Stimulated activated memory B cell treated with anti-CD40 and anti-IgM and Interleukin-4, amounts not matched to agents 10 μg/mL and 1 μg/mL and 100 μg/mL, for 72 hours (primary cell): ENCODE measurements around the gene COX10.
A peak's percentile ranks its signal among the peaks of the same experiment; 100 is the strongest.
"Not testable (repeated sequence)": the region's sequence is repeated elsewhere in the genome, so short reads cannot be mapped to it uniquely, and the experiment has no call there.

ENCODE experiments used
- ATAC-seq: fragments of 150-1000 bp; cut with Tn5 transposase; 2 replicates; pipeline ENCODE4 v1.10.0; 2021
- H3K27ac Mint-ChIP-seq: one replicate; pipeline ENCODE4 v1.8.0; 2022; ENCODE audit warnings: mild to moderate bottlenecking, mixed read lengths
- H3K27me3 Mint-ChIP-seq: one replicate; pipeline ENCODE4 v1.8.0; 2022; ENCODE audit warnings: mixed read lengths
- H3K36me3 Mint-ChIP-seq: one replicate; pipeline ENCODE4 v1.8.0; 2022; ENCODE audit warnings: mixed read lengths
- H3K4me1 Mint-ChIP-seq: one replicate; pipeline ENCODE4 v1.8.0; 2022; ENCODE audit warnings: mixed read lengths
- H3K4me3 Mint-ChIP-seq: one replicate; pipeline ENCODE4 v1.8.0; 2022; ENCODE audit warnings: mild to moderate bottlenecking, moderate library complexity, mixed read lengths
- H3K9me3 Mint-ChIP-seq: one replicate; pipeline ENCODE4 v1.8.0; 2022; ENCODE audit warnings: mixed read lengths

The COX10 gene

DNA sequence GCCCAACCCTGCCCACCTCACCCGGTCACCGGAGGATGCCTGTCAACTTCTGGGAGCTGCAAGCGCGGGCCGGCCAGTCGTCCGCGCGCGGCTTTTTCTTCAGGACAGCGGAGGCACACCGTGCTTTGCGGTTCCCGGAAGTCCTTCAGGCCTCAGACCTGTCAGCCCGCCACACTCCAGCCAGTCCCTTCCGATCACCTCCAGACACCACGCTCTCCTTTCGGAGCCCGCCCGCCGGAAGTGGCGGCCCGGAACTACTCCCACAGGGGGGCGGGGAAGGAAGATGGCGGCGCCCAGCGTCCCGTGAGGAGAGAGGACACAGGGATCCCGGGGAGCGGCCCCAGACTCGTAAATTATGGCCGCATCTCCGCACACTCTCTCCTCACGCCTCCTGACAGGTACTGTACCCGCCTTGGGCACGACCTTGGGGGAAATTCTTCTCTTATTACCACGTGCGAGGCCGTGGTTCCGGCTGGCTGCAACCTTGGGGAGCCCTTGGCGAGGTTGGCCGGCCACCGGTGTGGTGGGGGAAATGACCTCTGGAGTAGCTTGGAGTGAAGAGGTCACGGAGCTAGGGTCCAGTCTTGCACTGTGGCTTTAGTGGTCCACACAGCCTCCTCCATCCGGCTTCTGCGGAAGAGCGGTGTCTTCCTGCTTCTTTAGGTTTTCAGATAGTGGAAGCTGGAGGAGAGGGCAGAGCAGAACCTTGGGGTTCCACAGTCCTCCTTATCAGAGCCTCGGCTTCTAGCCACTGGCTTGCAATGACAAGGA, at the start of gene COX10:
COX10 (plus strand) TSS at position 254 of the 771 bp plus-strand sequence; CDS start at position 356, 102 bp downstream.
- no peaks in the 10 kb centered on the region for H3K9me3 Mint-ChIP-seq
- ATAC-seq: peak; percentile 100
- peak within 1 kb of the TSS; percentile 90 for H3K4me3 Mint-ChIP-seq
- H3K27me3 Mint-ChIP-seq: no peaks in the 10 kb centered on the region
- H3K36me3 Mint-ChIP-seq: peaks cover 27% of the 10 kb centered on the region
- peak within 1 kb of the TSS; percentile 96 for H3K27ac Mint-ChIP-seq
- peaks cover 36% of the 10 kb centered on the region for H3K4me1 Mint-ChIP-seq

DNA sequence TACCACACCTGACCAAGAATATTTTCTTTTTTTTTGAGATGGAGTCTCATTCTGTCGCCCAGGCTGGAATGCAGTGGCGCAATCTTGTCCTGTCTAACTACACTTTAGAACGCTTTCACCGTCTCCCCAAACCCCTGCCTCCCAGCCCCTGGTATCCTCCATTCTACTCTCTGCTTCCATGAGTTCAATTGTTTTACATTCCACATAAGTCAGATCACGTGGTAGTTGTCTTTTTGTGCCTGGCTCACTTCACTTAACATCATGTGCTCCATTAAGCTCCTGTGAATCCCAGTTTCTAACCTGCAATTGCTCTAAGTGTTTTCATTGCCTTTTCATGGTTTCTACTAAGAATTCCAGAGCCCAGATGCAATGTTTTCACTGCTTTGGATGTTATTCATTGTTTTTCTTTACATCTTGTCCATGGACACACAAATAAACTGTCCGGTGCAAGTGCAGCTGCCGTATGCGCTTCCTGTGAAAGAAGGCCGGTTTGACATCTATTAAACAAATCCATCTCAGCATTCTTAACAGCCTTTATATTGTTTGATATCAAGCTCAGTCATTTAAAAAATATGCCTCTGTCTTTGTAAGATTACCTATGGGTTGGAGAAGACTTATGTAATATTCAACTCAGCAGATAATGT, 47.5 kb upstream of the COX10 start:
- not testable (repeated sequence) for H3K9me3 Mint-ChIP-seq, H3K27me3 Mint-ChIP-seq, H3K27ac Mint-ChIP-seq, H3K4me3 Mint-ChIP-seq, H3K4me1 Mint-ChIP-seq, ATAC-seq, H3K36me3 Mint-ChIP-seq

DNA sequence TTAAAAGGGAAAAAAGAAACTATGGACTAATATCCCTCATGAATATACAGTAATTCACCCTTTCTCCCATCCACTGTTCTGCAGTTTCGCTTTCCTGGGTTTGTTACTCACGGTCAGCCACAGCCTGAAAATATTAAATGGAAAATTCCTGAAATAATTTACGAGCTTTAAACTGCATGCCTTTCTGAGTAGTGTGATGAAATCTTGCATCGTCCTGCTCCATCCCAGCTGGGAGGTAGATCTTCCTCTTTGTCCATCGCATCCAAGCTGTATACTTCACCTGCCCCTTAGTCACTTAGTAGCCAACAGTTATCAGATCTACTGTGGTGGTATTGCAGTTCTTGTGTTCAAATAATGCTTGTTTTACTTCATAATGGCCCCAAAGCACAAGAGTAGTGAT, 39.5 kb upstream of the COX10 start:
- ATAC-seq: not testable (repeated sequence)

DNA sequence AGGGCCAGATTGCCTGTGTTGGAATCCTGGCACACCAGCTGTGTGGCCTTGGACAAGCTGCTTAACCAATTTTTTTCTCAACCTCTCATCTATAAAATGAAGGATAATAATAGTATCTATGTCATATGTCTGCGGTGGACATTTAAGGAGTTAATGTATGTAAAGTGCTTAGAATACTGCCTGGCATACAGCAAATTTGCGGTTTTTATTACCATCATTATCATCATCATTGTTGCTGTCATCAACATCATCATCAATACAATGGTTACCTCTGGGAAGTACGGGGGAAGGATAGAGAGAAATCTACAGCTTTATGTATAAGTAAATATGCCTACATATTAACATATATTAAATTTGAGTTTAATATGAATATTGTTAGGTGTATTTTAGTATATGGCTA, 37.1 kb upstream of the COX10 start:
- H3K36me3 Mint-ChIP-seq: peaks cover 60% of the 10 kb centered on the region
- no peak overlapping the region for H3K4me3 Mint-ChIP-seq

More for the DNA sequence above, 39.5 kb upstream of the COX10 start:
- not testable (repeated sequence) for H3K4me1 Mint-ChIP-seq, H3K27ac Mint-ChIP-seq, H3K9me3 Mint-ChIP-seq, H3K4me3 Mint-ChIP-seq, H3K27me3 Mint-ChIP-seq
- H3K36me3 Mint-ChIP-seq: peaks cover 43% of the 10 kb centered on the region

DNA sequence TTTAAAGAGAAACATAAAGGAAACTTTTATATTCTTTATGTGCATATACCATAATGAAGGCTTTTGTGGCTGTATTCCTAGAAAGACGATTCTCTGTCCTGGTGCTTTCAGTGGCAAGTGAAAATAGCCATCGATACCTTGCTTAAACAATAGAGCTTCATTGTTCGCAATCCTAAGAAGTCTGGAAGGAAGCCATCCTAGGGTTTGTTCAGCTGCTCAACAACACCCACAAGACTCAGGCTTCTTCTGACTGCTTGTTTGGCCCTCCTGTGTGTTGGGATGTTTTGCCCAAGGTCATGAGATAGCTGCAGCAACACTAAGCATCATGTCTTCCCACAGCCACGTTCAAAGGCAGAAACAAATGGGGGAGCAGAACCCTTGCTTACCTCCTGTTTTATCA, 36.1 kb upstream of the COX10 start:
- no peaks in the 10 kb centered on the region for H3K27me3 Mint-ChIP-seq
- no peak overlapping the region for H3K4me3 Mint-ChIP-seq
- no peak for ATAC-seq
- peaks cover 2% of the 10 kb centered on the region for H3K9me3 Mint-ChIP-seq
- no peaks in the 10 kb centered on the region for H3K4me1 Mint-ChIP-seq
- no peak overlapping the region for H3K27ac Mint-ChIP-seq
- peaks cover 60% of the 10 kb centered on the region for H3K36me3 Mint-ChIP-seq

More for the DNA sequence above, 37.1 kb upstream of the COX10 start:
- no peak overlapping the region for H3K27ac Mint-ChIP-seq
- no peaks in the 10 kb centered on the region for H3K27me3 Mint-ChIP-seq
- no peaks in the 10 kb centered on the region for H3K4me1 Mint-ChIP-seq
- no peak for ATAC-seq
- H3K9me3 Mint-ChIP-seq: peaks cover 2% of the 10 kb centered on the region

DNA sequence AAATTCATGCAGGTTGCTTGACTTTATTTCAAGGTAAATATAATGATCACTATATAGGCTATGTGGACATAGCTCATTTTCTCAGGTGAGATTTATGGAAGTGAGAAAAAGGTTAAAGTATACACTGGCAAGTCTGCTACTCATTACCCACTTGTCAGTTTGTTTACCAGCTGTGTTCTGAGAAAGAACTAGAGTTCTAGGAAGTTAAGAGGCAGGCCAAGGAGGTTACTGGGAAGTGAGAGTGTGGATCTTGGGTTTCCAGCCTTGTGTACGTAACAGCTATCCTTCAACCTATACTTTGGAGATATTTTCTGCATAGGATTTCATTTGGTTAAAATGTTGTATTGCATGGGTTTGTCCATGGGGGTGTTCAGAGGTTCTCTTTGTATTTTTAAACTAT, 31.9 kb upstream of the COX10 start:
- peaks cover 53% of the 10 kb centered on the region for H3K36me3 Mint-ChIP-seq
- H3K9me3 Mint-ChIP-seq: peaks cover 2% of the 10 kb centered on the region
- no peak overlapping the region for H3K27ac Mint-ChIP-seq

DNA sequence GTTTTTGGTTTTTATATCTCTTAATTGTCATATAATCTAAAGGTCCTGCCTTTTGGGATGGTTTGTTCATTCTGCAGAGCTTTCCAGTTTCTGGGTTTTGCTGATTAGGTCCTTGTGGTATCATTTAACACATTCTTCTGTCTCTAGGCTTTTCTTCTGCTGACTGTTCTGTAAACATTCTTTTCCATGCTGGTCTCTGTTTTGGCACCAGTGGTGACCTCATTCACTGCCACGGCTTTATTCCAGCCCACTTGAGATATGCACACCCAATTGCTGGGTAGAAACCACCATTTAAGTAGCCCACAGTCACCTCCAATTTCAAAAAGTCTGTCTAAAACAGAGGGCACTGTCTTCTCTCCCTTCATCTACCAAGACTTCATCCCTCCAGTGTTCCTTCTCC, 31.1 kb upstream of the COX10 start:
- peaks cover 2% of the 10 kb centered on the region for H3K9me3 Mint-ChIP-seq
- no peaks in the 10 kb centered on the region for H3K27me3 Mint-ChIP-seq
- H3K4me1 Mint-ChIP-seq: no peaks in the 10 kb centered on the region
- no peak overlapping the region for H3K27ac Mint-ChIP-seq
- peaks cover 49% of the 10 kb centered on the region for H3K36me3 Mint-ChIP-seq
- no peak for ATAC-seq
- H3K4me3 Mint-ChIP-seq: no peak overlapping the region

More for the DNA sequence above, 31.9 kb upstream of the COX10 start:
- ATAC-seq: no peak
- no peaks in the 10 kb centered on the region for H3K27me3 Mint-ChIP-seq
- H3K4me3 Mint-ChIP-seq: no peak overlapping the region
- H3K4me1 Mint-ChIP-seq: no peaks in the 10 kb centered on the region

DNA sequence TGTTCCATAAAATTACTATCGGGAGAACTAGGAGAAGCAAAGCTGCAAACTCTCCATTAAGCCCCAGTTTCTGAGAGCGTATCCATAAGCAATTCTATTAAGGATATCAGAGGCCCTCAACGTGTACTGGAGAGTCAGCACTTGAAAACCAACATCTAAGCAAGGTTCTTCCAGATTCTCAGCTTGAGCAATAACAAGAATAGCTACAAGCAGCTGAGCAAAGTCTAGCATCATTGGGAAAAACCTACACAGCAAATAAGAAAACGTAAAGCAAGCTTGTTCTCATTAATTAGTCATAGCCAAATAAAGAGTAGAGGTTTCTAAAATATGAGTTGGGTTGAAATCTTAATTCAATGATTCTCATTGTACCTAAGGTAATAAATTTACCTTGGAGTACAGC, 26.9 kb upstream of the COX10 start:
- ATAC-seq: no peak
- Mint-ChIP-seq H3K9me3 (no peaks in the 10 kb centered on the region), H3K36me3 (peaks cover 16% of the 10 kb centered on the region), H3K4me3 (no peak overlapping the region), H3K27me3 (no peaks in the 10 kb centered on the region), H3K4me1 (peaks cover 8% of the 10 kb centered on the region), H3K27ac (no peak overlapping the region)

DNA sequence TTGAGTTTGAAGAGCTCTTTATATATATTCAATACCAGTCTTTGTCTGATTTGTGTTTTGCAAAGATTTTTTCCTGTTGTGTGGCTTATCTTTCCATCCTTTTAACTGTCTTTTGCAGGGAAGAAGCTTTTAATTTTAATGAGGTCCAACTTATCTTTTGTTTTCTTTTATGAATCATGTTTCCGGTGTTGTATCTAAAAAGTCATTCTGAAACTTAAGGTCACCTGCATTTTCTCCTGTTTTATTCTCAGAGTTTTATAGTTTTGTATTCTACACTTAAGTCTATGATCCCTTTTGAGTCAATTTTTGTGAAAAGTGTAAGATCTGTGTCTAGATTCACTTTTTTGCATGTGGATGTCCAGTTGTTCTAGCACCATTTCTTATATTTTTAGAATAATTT, 24.6 kb upstream of the COX10 start:
- H3K27me3 Mint-ChIP-seq: no peaks in the 10 kb centered on the region
- ATAC-seq: no peak
- no peak overlapping the region for H3K4me3 Mint-ChIP-seq
- peaks cover 10% of the 10 kb centered on the region for H3K36me3 Mint-ChIP-seq
- H3K4me1 Mint-ChIP-seq: peaks cover 8% of the 10 kb centered on the region
- no peaks in the 10 kb centered on the region for H3K9me3 Mint-ChIP-seq
- H3K27ac Mint-ChIP-seq: no peak overlapping the region

DNA sequence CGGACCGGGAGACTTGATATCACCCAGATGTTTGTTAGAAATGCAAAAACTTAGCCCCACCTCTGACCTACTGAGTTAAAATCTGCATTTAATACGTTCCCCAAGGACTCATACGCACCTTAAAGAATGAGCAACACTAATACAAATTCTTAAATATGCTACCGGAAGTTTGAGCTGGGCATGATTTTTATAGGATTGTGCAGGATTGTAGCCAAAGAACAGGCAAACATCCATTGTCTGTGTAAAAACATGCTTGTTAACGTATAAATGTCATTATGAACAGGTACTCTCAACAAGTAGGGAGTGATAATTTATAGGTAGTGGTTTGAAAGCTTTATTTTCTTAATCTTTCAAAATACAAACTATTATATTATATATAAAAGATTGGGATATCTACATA, 22.3 kb upstream of the COX10 start:
- no peak overlapping the region for H3K4me3 Mint-ChIP-seq
- no peaks in the 10 kb centered on the region for H3K9me3 Mint-ChIP-seq
- H3K36me3 Mint-ChIP-seq: peaks cover 22% of the 10 kb centered on the region
- ATAC-seq: no peak
- H3K27ac Mint-ChIP-seq: no peak overlapping the region
- peaks cover 8% of the 10 kb centered on the region for H3K4me1 Mint-ChIP-seq
- no peaks in the 10 kb centered on the region for H3K27me3 Mint-ChIP-seq

DNA sequence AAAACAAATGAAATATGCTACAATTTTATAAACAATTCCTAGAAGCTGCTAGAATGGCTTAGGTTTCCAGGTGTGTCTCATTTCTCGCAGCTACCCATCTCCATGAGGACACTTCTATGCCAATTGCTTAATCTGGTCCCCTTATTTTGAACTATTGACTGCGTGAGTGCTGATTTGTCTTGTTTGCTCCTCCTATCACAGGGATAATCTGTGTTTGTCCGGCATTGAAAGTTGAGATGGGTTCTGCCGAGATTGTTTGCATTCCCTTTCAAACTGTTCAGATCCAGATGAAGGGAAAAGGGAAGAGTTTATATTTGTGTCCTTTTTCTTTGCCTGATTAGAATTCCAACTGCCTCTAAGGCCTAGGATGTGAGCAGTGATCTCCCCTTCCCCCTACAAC, 21.7 kb upstream of the COX10 start:
- Mint-ChIP-seq H3K27me3 (no peaks in the 10 kb centered on the region), H3K36me3 (peaks cover 18% of the 10 kb centered on the region), H3K27ac (no peak overlapping the region)

DNA sequence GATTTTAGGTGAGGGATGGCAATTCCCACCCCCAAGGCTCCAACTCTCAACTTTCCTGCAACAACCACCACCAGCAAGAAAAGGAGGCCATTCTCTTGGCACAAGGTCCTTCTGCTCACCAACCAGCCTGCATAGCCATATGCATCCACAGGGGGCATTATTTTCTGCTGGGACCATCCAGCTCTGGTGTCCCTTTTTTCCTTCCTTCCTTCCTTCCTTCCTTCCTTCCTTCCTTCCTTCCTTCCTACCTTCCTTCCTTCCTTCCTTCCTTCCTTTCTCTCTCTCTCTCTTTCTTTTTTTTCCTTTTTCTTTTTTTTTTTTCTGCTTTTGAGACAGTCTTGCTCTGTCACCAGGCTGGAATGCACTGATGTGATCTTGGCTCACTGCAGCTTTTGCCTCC, 21.1 kb upstream of the COX10 start:
- Mint-ChIP-seq H3K9me3 (no peaks in the 10 kb centered on the region), H3K27me3 (no peaks in the 10 kb centered on the region), H3K4me3 (no peak overlapping the region), H3K27ac (no peak overlapping the region), H3K4me1 (peaks cover 8% of the 10 kb centered on the region), H3K36me3 (peaks cover 18% of the 10 kb centered on the region)
- ATAC-seq: no peak

More for the DNA sequence above, 21.7 kb upstream of the COX10 start:
- no peak overlapping the region for H3K4me3 Mint-ChIP-seq
- ATAC-seq: no peak
- peaks cover 8% of the 10 kb centered on the region for H3K4me1 Mint-ChIP-seq
- no peaks in the 10 kb centered on the region for H3K9me3 Mint-ChIP-seq

DNA sequence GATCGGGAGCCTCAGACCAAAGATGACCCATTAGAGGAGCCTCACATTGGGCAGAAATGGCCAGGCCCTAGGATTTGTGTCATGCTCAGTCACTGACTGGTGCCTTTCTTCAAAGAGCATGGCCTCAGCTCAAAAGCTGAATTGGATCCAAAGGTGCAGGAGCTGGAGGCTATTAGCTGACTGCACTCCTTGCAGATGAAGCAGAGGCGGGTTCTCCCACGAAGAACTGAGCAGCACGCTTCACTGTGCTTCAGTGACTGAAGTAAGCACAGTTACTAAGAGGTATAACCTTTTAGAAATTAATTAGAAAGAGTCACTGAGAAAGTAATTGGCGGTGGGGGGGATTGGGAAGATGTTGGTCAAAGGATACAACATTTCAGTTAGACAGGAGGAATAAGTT, 18.7 kb upstream of the COX10 start:
- Mint-ChIP-seq H3K27ac (no peak overlapping the region), H3K4me1 (peaks cover 1% of the 10 kb centered on the region), H3K9me3 (no peaks in the 10 kb centered on the region), H3K36me3 (peaks cover 22% of the 10 kb centered on the region), H3K27me3 (no peaks in the 10 kb centered on the region), H3K4me3 (no peak overlapping the region)
- no peak for ATAC-seq

DNA sequence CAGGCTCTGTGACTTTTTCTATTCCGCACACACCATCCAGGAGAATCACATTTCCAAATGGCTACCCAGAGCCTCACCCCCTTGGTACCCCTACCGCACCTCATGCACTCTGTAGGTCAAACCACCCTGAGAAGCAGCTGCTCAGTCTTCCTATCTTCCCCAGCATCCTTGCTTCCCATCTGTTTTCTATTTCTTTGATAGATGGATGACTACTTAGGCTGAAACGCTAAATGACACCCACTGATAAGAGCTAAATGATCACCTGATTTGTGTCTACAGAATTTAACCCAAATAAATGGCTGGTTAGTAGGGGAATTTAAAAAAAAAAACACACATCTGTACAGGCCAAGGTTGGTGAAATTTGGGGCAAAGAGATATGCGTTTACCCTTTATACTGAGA, 17.6 kb upstream of the COX10 start:
- Mint-ChIP-seq H3K4me3 (no peak overlapping the region), H3K9me3 (peaks cover 4% of the 10 kb centered on the region), H3K27me3 (no peaks in the 10 kb centered on the region), H3K4me1 (peaks cover 7% of the 10 kb centered on the region), H3K36me3 (peaks cover 31% of the 10 kb centered on the region), H3K27ac (no peak overlapping the region)
- no peak for ATAC-seq

DNA sequence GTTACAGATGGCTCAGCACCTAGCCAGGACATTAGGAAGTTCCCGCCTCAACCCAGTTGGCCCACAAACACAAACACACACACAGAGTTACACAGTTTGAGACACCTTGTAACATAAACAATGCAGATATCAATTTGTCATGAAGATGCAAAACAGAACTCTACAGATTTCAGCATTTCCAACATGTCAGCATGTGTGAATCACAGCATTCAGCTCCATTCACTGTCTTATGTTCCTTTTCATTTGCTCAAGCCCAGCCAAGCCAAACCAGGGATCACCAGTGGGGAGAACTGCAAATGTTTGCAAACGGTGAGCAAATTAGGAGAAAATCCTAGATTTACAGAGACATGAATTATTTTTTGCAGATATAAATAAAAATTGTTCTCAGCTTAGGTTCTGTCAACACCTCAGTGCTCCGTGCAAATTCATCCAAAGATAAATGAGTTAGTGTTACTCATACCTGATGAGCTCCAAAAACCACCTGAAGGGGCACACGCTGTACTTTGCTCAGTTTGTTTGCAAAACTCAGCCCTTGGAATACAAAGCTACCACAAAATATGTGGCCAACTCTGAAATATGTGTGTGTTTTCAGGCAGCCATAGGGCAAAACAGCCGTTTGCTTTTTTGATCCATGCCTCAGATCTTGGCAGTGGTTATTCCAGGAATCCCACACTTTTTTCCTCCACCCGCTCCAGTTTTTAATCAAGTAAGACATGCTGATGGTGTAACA, 16.3 kb upstream of the COX10 start:
- peaks cover 41% of the 10 kb centered on the region for H3K36me3 Mint-ChIP-seq
- H3K4me3 Mint-ChIP-seq: no peak overlapping the region
- ATAC-seq: no peak
- H3K27ac Mint-ChIP-seq: no peak overlapping the region
- H3K9me3 Mint-ChIP-seq: peaks cover 4% of the 10 kb centered on the region
- no peaks in the 10 kb centered on the region for H3K27me3 Mint-ChIP-seq
- H3K4me1 Mint-ChIP-seq: peaks cover 7% of the 10 kb centered on the region
